Stimulated activated CD4-positive, alpha-beta T cell treated with anti-CD3 and anti-CD28 coated beads, Interleukin-15, amount 100 ng/mL, for 1 hour (primary cell): Measurements from ENCODE around the gene AAR2.

Experiments used
- DNase-seq, 2 donors: peaks; one replicate each; pipeline ENCODE4 v3.0.0-alpha.2; 2020; ENCODE audit warnings: low read depth in 1 of 2, low spot score in 1 of 2

Gene AAR2

DNA sequence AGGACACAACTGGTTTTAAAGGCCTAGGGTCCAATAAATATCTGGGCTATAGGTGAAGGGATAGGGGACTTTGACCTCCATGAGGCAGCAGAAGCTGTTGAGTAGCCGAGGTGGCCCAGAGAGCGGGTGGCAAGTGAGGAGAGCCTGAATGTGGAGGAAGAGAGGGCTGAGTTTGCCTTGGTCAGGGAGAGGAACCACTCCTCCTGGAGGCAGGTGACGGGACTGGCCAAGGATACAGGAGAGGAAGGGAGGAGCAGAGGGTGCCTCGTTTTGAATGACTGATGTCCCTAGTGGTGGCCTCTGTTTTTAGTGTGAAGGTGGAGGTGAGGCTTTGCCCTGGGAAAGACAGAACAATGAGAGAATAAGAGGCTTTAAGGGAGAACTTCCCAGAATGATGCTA lies 19.1 kb upstream of the AAR2 start:
- DNase-seq, result no peak

- DNase-seq, result no peak
Measured at GRCh38 chr20:36218380-36219064, 17.8 kb upstream of the AAR2 start.

DNA sequence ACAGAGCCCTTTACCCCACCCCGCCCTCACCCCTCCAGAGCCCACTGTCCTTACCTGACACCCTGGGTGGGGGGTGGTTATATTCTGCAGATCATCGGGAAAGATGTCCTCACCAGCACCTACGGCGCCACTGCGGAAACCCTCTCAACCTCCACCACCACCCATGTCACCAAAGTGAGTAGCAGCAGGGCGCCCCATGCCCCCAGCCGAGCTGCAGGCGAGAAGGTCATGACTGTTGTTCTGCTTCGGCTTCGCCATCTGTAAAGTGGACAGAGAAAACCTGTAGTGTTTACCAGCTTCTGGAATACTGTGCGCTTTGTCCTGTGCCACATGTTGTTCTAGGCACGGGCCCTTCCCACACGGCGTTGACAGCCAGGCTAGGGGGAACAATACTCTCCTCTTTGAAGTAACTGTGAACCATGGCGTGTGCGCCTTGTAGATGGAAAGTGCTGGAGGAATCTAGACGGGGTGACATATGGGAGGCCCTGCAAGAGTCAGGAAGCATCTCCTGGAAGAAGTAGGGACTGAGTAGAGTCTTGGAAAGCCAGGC lies 16.5 kb upstream of the AAR2 start:
- no peak for DNase-seq

DNA sequence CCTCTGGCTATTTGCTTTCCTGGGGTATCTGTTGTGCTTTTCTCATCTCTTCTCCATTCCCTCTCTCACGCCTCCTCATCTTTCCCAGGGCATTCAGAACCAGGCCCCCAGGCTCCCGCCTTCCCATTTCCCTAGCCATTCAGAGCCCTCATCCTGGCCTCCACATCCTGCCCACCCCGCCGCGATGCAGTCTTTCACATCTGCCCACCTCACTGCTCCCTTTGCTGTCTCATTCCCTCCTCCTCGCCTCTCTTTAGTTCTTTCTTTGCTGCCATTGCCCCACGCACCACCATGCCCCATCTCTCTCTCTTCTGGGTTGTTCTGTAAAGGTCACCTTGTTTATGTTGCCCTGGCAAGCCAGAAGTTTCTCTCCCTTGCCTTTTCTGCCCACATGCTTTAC lies 10.6 kb upstream of the AAR2 start:
- DNase-seq, result no peak

- DNase-seq, result no peak
Measured at GRCh38 chr20:36228770-36229169, 7.5 kb upstream of the AAR2 start.

- DNase-seq, result no peak
Measured at GRCh38 chr20:36230019-36230418, 6.3 kb upstream of the AAR2 start.

DNA sequence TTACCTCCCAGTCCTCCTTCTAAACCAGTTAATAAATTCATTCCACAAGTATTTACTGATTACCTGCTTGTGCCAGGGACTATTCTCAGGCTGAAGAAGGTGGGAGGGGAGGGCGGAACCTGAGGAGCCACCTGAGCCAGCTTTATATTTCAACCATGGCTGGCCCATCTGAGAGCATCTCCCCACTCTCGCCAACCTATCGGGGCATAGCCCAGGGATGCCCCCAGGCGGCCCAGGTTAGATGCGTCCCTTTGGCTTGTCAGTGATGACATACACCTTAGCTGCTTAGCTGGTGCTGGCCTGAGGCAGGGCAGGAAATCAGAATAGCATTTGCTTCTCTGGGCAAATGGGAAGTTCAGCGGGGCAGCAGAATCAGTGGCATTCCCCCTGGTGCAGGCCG lies 4.9 kb upstream of the AAR2 start:
- DNase-seq, result no peak

- no peak for DNase-seq
Measured at GRCh38 chr20:36234771-36235320, 1.4 kb upstream of the AAR2 start.

- no peak for DNase-seq
Measured at GRCh38 chr20:36236786-36237121, 476 bp downstream of the AAR2 start.

DNA sequence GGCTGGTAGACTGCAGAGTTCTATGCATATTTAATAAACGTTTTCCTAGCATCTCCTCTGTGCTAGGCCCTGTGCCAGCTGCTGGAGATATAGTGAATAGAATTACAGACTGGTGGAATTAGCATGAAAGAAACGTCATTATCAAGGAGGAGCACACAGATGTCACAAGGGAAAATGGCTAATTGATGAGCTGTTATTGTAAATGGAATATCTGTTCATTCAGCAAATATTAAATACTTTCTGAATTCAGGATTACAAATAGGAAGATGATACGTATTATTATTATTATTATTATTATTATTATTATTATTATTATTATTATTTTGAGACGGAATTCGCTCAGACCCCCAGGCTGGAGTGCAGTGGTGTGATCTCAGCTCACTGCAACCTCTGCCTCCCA lies 1.2 kb downstream of the AAR2 start:
- DNase-seq, result no peak

GRCh38 chr20:36238153-36238552 lies 1.9 kb downstream of the AAR2 start:
- DNase-seq, result no peak

DNA sequence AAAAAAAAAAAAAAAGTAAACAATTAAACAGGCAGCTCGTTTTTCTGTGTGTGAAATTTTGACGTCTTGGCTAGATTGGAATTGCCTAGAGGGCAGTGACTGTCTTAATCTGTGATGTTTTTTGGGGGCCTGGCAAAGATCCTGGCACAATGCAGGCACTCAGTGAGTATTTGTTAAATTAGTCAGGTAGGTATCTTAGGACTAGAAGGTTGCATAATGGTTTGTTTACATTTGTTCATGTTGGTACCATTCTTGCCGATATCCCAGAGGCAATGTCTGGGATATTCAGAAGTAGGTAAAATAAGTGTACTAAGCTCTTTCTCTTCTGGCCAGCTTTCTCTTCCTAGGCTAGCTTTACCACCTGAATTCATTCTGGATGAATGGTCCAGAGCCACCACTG lies 2.5 kb downstream of the AAR2 start:
- DNase-seq, result no peak

- no peak for DNase-seq
Measured at GRCh38 chr20:36240076-36240475, 3.8 kb downstream of the AAR2 start.

- DNase-seq, result no peak
Measured at GRCh38 chr20:36241678-36242077, 5.4 kb downstream of the AAR2 start.

GRCh38 chr20:36243726-36244125 lies 7.4 kb downstream of the AAR2 start:
- no peak for DNase-seq

GRCh38 chr20:36246401-36246800 lies 10.1 kb downstream of the AAR2 start:
- DNase-seq, result no peak

DNA sequence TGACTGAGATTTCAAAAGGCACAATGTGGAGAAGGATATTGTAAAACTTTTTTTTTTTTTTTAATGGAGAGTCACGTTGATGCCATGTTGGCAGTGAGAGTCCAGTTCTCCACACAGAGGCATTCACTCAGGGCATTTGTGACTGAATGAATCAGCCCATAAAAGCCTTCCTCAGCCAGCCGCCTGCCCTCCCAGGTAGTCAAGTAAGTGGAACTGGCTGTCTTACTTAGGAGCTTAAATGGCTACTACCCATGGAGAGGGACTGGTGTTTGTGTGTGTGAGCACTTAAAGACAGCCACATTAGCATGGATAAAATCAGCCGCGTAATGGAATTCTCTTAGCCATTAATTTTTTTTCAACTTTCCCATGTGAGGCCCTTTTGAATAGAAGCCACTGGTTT lies 12.6 kb downstream of the AAR2 start:
- DNase-seq, result no peak

DNA sequence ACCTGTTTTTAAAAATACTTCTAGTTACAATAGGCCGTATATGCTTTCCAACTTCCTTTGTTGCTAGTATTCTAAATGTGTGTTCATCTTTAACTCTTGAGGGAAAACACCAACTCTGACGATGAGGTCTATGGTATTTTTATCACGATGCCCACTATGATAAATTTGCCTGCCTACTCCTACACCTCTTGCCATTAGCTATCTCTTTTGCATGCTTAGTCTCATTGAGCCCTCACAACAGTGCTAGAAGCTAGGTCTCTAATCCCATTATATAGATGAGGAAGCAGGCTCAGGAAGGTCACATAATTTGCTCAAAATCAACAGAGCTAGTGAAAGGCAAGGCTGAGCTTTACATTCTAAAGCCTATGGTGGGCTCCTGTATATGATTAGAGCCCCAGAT lies 13.2 kb downstream of the AAR2 start:
- DNase-seq, result no peak

DNA sequence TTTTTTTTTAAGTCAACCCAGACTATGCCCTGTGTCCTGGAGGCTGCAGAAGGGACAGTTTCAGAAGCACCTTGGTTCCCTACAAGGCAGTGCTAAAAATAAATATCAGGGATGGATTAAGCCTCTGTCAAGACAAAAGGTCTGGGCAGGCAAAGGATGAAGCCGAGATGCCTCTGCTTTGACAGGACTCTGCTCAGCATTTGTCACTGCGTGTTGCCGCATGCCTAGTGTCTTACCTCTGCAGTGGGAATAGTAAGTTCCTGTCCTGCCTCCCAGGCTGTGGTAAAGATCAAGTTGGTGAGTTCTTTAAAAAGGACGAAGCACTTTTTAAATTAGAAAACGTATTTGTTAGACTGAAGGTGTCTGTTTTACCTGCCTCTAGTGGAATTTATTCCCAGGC lies 15.1 kb downstream of the AAR2 start:
- DNase-seq, result no peak

GRCh38 chr20:36252511-36252910 lies 16.2 kb downstream of the AAR2 start:
- DNase-seq, result no peak

DNA sequence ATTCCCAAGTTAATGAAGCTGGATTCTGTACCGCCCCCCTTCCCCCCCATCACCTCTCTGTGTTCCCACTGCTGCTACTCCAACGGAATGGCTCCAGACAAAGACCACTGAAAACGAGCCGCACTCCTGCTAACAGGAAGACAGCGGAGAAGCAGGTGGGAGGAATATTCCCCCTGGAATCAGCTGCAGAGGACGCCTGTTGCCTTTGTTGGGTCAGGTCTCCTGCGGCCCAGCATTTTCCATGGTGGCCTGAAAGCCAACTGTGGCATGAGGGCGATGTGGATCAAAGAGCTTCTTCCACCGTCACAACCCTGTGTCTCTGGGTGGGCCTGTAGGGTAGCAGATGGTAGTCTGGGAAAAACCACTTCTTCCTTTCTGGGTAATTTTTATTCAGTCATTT lies 16.8 kb downstream of the AAR2 start:
- DNase-seq, result no peak

GRCh38 chr20:36254076-36254475 lies 17.8 kb downstream of the AAR2 start:
- no peak for DNase-seq

DNA sequence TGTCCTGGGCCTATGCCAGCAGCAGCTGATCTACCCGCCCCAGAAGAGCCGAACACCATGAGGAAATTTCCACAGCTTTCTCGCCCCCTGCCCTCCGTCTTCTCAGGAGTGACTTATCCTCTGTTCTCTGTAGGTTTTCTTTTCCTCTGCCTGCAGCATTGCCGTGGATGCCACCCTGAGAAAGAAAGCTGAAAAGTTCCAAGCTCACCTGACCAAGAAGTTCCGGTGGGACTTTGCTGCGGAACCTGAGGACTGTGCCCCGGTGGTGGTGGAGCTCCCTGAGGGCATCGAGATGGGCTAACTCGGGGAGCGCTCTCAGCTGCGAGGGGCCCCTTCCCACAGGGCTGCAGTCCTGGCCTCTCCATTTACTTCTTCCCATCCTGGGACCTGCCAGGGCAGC lies 19.2 kb downstream of the AAR2 start:
- DNase-seq, result no peak
